SK-N-SH treated with all-trans-retinoic acid at 6 μM for 48 hours (cell line): ENCODE results near the gene IGHMBP2.

Experiments
- ATAC-seq: fragments of 200-7000 bp; cut with Tn5 transposase; 3 replicates; pipeline ENCODE4 v1.9.1; 2020; ENCODE audit warnings: mild to moderate bottlenecking, moderate library complexity
- ARNTL ChIP-seq: fragments of 450-650 bp; formaldehyde crosslinking; IDR thresholded peaks from 2 replicates; pipeline ENCODE4 v1.5.0; 2020; ENCODE audit warnings: low read depth, mild to moderate bottlenecking, moderate library complexity, borderline replicate concordance
- BACH2 ChIP-seq: fragments of 250-450 bp; sonication (Bioruptor Pico); IDR thresholded peaks from 2 replicates; pipeline ENCODE4 v1.9.0; 2021; ENCODE audit warnings: mild to moderate bottlenecking, borderline replicate concordance
- CSDC2 ChIP-seq: fragments of 250-450 bp; sonication (Bioruptor Pico); IDR thresholded peaks from 2 replicates; pipeline ENCODE4 v1.5.0; 2020; ENCODE audit warnings: mild to moderate bottlenecking, moderate library complexity
- CSRNP3 ChIP-seq: fragments of 250-450 bp; sonication (Bioruptor Pico); IDR thresholded peaks from 2 replicates; pipeline ENCODE4 v1.5.1; 2021; ENCODE audit warnings: mild to moderate bottlenecking, moderate library complexity
- ESRRG ChIP-seq: fragments of 250-450 bp; sonication (Bioruptor Pico); IDR thresholded peaks from 2 replicates; pipeline ENCODE4 v1.6.1; 2021; ENCODE audit warnings: mild to moderate bottlenecking
- GLIS3 ChIP-seq: fragments of 250-450 bp; sonication (Bioruptor Pico); IDR thresholded peaks from 2 replicates; pipeline ENCODE4 v1.5.0; 2020; ENCODE audit warnings: mild to moderate bottlenecking, moderate library complexity
- ISL1 ChIP-seq: fragments of 250-450 bp; sonication (Bioruptor Pico); IDR thresholded peaks from 2 replicates; pipeline ENCODE4 v2.1.2; 2022; ENCODE audit warnings: mild to moderate bottlenecking, moderate library complexity
- OSR1 ChIP-seq: fragments of 250-450 bp; sonication (Bioruptor Pico); IDR thresholded peaks from 2 replicates; pipeline ENCODE4 v1.8.0; 2022; ENCODE audit warnings: moderate library complexity, mild to moderate bottlenecking, inconsistent platforms
- PATZ1 ChIP-seq: fragments of 250-450 bp; sonication (Bioruptor Pico); IDR thresholded peaks from 2 replicates; pipeline ENCODE4 v1.8.0; 2020; ENCODE audit warnings: mild to moderate bottlenecking, moderate library complexity, borderline replicate concordance
- PPARA ChIP-seq: fragments of 250-450 bp; sonication (Bioruptor Pico); IDR thresholded peaks from 2 replicates; pipeline ENCODE4 v1.5.0; 2020; ENCODE audit warnings: mild to moderate bottlenecking, borderline replicate concordance
- RARB ChIP-seq: fragments of 250-450 bp; sonication (Bioruptor Pico); IDR thresholded peaks from 2 replicates; pipeline ENCODE4 v1.8.0; 2021; ENCODE audit warnings: mild to moderate bottlenecking, moderate library complexity
- SNAI2 ChIP-seq: fragments of 250-450 bp; sonication (Bioruptor Pico); IDR thresholded peaks from 2 replicates; pipeline ENCODE4 v1.5.0; 2020; ENCODE audit warnings: mild to moderate bottlenecking, moderate library complexity
- TCF4 ChIP-seq: fragments of 250-450 bp; sonication (Bioruptor Pico); IDR thresholded peaks from 2 replicates; pipeline ENCODE4 v1.8.0; 2021; ENCODE audit warnings: mild to moderate bottlenecking, moderate library complexity, borderline replicate concordance
- TOX ChIP-seq: fragments of 250-450 bp; sonication (Bioruptor Pico); IDR thresholded peaks from 2 replicates; pipeline ENCODE4 v1.8.0; 2021; ENCODE audit warnings: mild to moderate bottlenecking, moderate library complexity, borderline replicate concordance
- ZC3H10 ChIP-seq: fragments of 250-450 bp; sonication (Bioruptor Pico); IDR thresholded peaks from 2 replicates; pipeline ENCODE4 v1.5.1; 2021; ENCODE audit warnings: mild to moderate bottlenecking, moderate library complexity
- ZFP30 ChIP-seq: fragments of 450-650 bp; formaldehyde crosslinking; IDR thresholded peaks from 2 replicates; pipeline ENCODE4 v1.5.0; 2022; ENCODE audit warnings: mild to moderate bottlenecking, moderate library complexity
- ZNF565 ChIP-seq: fragments of 450-650 bp; formaldehyde crosslinking; conservative IDR thresholded peaks from 2 replicates; pipeline ENCODE4 v1.5.0; 2020; ENCODE audit warnings: low read depth, mild to moderate bottlenecking, moderate library complexity
- ZNF70 ChIP-seq: fragments of 450-650 bp; formaldehyde crosslinking; IDR thresholded peaks from 2 replicates; pipeline ENCODE4 v1.5.0; 2020; ENCODE audit warnings: mild to moderate bottlenecking, moderate library complexity
- ZNF8 ChIP-seq: fragments of 450-650 bp; formaldehyde crosslinking; IDR thresholded peaks from 2 replicates; pipeline ENCODE4 v1.5.0; 2020; ENCODE audit warnings: mild to moderate bottlenecking, moderate library complexity
- TF ChIP-seq, protein P1 (sequence below): fragments of 250-450 bp; sonication (Bioruptor Pico); IDR thresholded peaks from 2 replicates; pipeline ENCODE4 v1.5.0; 2020; ENCODE audit warnings: mild to moderate bottlenecking, moderate library complexity
- TF ChIP-seq, protein P2 (sequence below): fragments of 250-450 bp; sonication (Bioruptor Pico); IDR thresholded peaks from 2 replicates; pipeline ENCODE4 v1.5.1; 2020; ENCODE audit warnings: low read depth, mild to moderate bottlenecking, moderate library complexity
- TF ChIP-seq, protein P3 (sequence below): fragments of 250-450 bp; sonication (Bioruptor Pico); IDR thresholded peaks from 2 replicates; pipeline ENCODE4 v1.8.0; 2021; ENCODE audit warnings: low read depth, mild to moderate bottlenecking, moderate library complexity, borderline replicate concordance

IGHMBP2 gene

GRCh38 chr11:68870470-68870869 lies 33.2 kb upstream of the IGHMBP2 start:
- no peak for ATAC-seq

DNA sequence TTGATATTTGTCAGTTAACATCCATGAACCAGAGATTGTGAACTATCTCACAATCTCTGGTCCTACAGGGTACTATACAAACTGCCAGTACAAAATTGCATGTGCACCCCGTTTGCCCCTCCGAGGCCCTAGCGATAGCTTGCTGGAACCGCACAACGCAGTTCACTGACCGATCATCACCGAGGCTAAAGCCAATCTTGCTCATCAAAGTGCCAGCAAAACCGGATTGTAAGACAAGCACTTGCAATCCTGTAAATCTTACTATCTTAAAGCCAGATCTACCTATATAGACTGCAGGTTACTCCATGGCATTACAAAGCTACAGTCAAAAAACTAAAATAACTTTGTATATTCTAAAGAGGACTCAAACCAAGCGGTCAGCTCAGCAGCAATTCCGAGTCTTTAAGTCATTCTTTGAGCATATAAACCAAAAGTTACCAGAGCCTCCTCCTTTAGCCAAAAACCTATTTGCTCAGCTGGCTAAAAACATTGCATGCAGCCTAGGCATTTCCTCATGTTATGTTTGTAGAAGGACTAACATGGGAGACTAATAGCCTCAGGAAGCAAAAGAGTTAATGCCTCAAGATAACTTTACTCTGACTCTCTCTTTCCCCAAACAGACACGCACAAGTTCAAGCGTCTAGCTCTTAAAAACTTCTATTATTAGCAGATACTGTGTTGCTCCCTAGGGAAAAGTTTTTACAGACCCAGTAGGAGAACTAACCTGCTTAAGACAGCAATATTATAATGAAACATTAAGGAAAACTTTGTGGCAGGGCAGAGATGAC lies 31.3 kb upstream of the IGHMBP2 start:
- no peak for ATAC-seq

More at GRCh38 chr11:68870470-68870869, 33.2 kb upstream of the IGHMBP2 start:
- TF ChIP-seq CSDC2 (no peak), ZNF70 (CRISPR knock-in tag) (no peak), ZC3H10 (CRISPR knock-in tag) (no peak), OSR1 (CRISPR knock-in tag) (no peak), ZFP30 (CRISPR knock-in tag) (no peak), ESRRG (no peak), ISL1 (CRISPR knock-in tag) (no peak), SNAI2 (CRISPR knock-in tag) (no peak), RARB (CRISPR knock-in tag) (no peak), TOX (no peak), GLIS3 (no peak), ZNF8 (no peak), BACH2 (CRISPR knock-in tag) (no peak), ARNTL (CRISPR knock-in tag) (no peak), CSRNP3 (CRISPR knock-in tag) (no peak)
- TF ChIP-seq, protein P1, sequence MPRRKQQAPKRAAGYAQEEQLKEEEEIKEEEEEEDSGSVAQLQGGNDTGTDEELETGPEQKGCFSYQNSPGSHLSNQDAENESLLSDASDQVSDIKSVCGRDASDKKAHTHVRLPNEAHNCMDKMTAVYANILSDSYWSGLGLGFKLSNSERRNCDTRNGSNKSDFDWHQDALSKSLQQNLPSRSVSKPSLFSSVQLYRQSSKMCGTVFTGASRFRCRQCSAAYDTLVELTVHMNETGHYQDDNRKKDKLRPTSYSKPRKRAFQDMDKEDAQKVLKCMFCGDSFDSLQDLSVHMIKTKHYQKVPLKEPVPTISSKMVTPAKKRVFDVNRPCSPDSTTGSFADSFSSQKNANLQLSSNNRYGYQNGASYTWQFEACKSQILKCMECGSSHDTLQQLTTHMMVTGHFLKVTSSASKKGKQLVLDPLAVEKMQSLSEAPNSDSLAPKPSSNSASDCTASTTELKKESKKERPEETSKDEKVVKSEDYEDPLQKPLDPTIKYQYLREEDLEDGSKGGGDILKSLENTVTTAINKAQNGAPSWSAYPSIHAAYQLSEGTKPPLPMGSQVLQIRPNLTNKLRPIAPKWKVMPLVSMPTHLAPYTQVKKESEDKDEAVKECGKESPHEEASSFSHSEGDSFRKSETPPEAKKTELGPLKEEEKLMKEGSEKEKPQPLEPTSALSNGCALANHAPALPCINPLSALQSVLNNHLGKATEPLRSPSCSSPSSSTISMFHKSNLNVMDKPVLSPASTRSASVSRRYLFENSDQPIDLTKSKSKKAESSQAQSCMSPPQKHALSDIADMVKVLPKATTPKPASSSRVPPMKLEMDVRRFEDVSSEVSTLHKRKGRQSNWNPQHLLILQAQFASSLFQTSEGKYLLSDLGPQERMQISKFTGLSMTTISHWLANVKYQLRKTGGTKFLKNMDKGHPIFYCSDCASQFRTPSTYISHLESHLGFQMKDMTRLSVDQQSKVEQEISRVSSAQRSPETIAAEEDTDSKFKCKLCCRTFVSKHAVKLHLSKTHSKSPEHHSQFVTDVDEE (CRISPR knock-in tag): no peak
- TF ChIP-seq, protein P2, sequence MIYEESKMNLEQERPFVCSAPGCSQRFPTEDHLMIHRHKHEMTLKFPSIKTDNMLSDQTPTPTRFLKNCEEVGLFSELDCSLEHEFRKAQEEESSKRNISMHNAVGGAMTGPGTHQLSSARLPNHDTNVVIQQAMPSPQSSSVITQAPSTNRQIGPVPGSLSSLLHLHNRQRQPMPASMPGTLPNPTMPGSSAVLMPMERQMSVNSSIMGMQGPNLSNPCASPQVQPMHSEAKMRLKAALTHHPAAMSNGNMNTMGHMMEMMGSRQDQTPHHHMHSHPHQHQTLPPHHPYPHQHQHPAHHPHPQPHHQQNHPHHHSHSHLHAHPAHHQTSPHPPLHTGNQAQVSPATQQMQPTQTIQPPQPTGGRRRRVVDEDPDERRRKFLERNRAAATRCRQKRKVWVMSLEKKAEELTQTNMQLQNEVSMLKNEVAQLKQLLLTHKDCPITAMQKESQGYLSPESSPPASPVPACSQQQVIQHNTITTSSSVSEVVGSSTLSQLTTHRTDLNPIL (CRISPR knock-in tag): no peak
- TF ChIP-seq, all 23 proteins: peak for 0

DNA sequence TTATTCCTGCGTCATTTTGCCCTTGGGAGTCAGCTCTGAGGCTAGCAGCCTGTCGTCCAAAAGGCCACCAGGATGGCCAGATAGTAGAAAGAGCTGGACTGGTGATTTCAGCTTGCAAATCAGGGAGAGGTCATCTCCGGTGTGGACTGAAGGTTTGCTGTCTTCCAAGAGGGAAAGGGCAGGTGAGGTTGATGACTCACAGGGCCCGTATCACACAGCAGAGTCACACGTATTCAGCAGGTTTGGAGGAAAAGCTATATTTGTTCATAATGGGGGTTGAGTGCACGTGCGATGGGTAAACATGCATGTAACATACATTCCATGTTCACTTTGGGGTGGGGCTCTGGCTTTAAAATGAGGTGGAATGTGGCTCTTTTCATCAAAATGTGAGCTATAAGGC lies 25.7 kb upstream of the IGHMBP2 start:
- TF ChIP-seq RARB (CRISPR knock-in tag): no peak
- no peak for ATAC-seq

More for the DNA sequence above, 31.3 kb upstream of the IGHMBP2 start:
- TF ChIP-seq PPARA (CRISPR knock-in tag): no peak
- TF ChIP-seq TOX: no peak

GRCh38 chr11:68880851-68881250 lies 22.8 kb upstream of the IGHMBP2 start:
- ATAC-seq: no peak
- TF ChIP-seq GLIS3: no peak

- ATAC-seq: no peak
- TF ChIP-seq TCF4 (CRISPR knock-in tag) (no peak), CSRNP3 (CRISPR knock-in tag) (no peak), BACH2 (CRISPR knock-in tag) (no peak), ZNF565 (CRISPR knock-in tag) (no peak), OSR1 (CRISPR knock-in tag) (no peak), CSDC2 (no peak), ARNTL (CRISPR knock-in tag) (no peak), ZNF8 (no peak), ZFP30 (CRISPR knock-in tag) (no peak), PPARA (CRISPR knock-in tag) (no peak), PATZ1 (CRISPR knock-in tag) (no peak), ESRRG (no peak), TOX (no peak)
- TF ChIP-seq, protein P2 (CRISPR knock-in tag): no peak
- TF ChIP-seq, protein P3, sequence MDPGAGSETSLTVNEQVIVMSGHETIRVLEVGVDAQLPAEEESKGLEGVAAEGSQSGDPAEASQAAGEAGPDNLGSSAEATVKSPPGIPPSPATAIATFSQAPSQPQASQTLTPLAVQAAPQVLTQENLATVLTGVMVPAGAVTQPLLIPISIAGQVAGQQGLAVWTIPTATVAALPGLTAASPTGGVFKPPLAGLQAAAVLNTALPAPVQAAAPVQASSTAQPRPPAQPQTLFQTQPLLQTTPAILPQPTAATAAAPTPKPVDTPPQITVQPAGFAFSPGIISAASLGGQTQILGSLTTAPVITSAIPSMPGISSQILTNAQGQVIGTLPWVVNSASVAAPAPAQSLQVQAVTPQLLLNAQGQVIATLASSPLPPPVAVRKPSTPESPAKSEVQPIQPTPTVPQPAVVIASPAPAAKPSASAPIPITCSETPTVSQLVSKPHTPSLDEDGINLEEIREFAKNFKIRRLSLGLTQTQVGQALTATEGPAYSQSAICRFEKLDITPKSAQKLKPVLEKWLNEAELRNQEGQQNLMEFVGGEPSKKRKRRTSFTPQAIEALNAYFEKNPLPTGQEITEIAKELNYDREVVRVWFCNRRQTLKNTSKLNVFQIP (CRISPR knock-in tag): no peak
Observed at GRCh38 chr11:68881320-68881719, 22.4 kb upstream of the IGHMBP2 start.
